ENCODE data around the gene PPCDC.
A peak's percentile ranks its signal among the peaks of the same experiment; 100 is the strongest.

The PPCDC gene

DNA sequence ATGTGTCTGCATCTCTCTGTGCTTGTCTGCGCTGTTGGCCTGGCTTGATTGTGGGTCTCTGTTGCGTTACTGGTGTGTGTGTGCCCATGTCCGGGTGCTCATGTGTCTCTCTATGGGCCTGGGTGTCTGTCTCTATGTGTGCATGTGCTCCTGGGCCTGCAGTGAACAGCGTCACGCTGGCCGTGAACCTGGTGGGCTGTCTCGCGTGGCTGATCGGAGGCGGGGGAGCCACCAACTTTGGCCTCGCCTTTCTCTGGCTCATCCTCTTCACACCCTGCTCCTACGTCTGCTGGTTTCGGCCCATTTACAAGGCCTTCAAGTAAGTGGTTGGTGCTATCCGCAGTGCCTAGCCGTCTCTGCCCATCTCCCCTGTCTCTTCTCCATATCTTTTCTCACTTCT lies 7.0 kb upstream of the PPCDC start:
- DNase-seq, result no peak

DNA sequence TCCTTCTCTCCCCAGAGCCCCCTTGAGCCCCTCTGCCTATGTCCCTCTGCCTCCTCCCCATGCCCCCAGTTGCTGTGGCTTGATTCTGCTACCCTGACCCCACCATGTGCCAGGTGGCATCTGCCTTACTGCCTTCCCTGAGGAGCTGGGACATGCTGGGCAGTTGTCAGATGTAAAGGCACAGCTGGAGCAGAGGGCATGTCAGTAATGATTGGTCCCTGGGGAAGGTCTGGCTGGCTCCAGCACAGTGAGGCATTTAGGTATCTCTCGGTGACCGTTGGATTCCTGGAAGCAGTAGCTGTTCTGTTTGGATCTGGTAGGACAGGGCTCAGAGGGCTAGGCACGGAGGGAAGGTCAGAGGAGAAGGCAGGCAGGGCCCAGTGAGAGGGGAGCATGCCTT lies 3.5 kb upstream of the PPCDC start:
- DNase-seq, result no peak

DNA sequence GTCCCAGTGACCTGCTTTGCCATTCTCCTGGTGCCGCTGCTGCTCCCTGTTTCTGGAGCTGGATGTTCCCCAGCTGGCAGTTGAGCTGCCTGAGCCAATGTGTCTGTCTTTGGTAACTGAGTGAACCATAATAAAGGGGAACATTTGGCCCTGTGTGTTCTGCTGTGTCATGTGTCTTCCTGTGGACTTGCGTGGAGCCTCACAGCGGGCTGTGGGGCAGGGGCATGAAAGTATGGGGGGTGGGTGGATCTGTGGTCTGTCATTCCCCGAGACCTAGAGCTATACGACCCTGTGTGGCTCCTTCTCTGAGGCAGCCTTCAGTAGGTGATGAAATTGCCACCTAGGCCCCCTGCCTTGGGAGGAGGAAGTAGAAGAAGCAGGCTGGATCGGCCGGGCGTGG lies 2.0 kb upstream of the PPCDC start:
- DNase-seq, result no peak

DNA sequence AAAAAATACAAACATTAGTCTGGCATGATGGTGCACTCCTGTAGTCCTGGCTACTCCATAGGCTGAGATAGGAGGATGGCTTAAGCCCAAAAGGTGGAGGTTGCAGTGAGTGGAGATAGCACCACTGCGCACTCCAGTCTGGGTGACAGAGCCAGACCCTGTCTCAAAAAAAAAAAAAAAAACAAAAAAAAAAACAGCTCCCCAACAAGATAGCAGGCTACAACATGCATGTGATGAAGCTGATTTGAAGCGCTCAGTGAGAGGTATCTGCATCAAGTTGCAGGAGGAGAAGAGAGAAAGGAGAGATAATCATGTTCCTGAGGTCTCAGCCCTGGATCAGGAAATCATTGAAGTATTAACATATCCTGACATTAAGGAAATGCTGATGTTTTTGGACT lies 608 bp upstream of the PPCDC start:
- no peak for DNase-seq

DNA sequence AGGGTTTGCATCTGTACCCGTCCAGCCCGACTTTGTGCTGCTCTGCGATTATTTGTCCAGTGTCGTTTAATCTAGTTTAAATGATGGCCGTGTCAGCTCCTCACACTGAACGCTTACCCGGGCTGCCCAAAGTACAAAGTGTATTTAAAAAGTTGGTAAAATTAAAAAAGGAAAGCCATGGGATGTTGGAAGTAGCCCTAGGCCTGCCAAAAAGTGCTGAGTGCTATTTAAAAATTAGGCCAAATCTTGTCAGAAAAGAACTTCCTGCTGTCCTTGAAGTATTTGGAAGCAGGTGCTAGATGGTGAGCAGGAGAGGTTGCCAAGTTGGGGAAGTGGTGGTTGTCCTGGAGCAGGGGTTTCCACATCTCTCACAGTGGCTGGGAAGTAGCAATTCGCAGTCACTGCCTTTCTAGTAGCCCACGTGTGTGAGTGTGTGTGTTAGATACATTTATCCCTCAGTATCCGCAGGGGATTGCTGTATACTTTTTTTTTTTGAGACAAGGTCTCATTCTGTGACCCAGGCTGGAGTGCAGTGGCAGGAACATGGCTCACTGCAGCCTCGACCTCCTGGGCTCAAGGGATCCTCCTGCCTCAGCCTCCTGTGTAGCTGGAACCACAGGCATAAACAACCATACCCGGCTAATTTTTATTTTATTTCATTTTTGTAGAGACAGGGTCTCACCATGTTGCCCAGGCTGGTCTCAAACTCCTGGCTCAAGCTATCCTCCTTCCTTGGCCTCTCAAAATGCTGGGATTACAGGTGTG lies 664 bp downstream of the PPCDC start:
- no peak for DNase-seq

DNA sequence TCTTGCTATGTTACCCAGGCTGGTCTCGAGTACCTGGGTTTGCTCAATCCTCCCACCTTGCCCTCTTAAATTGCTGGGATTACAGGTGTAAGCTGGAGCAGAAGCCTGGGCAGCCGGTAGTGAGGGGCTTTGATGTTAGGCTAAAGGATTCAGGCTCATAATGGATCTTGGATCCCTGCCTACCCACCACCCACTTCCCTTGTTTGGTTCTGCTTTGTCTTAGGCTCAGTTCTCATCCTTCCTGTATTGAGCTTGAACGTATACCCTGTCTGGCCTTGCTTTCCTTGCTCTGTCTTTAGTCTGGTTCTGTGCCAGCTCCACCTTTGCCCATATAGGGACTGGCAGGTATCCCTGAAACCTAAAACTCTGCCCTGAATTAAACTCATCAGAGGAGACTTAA lies 1.7 kb downstream of the PPCDC start:
- no peak for DNase-seq

DNA sequence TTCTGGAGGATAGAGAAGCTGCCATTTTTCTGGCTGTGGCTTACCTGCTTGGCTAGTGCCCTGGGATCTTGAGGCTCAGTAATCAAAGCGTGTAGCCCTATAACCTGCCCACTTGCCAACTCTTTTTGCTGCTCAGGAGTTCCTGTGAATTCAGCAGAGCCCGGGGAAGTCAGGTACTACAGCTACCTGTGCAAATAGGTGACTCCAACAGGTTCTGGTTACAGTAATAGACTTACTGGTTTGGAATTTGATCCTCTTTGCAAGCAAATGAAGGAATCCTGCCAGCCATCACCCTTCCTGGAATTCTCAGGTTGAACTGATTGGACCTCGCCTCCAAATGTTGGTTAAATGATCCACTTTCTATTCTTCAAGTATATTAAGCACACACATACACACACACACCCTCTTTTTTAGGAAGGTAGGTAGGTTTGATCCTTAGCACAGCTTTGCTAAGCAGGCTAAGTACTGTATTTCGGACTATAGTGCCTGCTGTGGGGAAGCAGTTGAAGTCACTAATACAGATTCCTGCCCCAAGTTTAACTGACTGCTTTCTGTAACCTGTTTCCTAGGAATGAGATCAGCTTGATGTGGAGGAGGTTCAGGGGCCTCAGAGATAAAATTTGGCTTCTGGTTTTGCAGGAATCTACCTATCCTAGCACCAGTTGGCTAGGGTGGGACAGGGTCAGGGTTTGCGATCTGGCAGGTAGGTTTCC lies 2.3 kb downstream of the PPCDC start:
- DNase-seq, result no peak

DNA sequence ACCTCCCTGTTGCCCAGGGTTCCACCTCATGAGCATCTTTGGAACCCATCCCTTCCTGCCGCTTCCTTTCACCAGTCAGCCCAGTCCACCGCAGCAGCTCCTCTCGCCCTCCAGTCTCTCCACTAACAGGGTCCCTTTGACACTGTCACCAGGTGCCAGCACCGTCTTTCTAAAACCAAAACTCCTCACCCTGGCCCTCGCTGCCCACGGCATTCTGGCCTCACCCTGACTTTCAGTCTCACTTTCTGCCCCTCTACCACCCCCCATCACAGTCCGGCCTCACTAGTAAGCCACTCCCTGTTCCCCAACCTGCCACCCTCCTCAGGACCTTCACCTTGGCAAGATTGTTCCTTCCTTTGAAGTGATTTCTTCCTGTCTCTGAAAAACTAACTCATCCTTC lies 4.2 kb downstream of the PPCDC start:
- DNase-seq, result no peak

DNA sequence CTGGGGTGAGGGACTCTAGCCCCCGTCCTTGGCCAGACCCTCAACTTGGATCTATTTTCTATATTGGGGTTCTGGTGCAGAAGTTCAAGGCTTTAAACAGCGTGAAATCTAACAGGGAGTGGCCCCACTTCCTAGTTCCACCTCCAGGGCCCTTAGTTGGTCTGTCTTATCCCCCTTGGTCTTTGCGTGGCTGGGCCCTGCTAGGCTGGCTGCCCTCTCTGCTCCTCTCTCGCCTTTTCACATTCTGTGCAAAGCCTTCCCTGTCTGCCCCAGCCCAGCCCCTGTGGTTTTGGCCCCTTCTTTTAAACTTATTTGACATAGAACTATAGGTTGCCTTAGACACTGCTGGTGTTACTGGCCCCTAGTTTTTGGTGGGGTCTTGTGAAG lies 5.6 kb downstream of the PPCDC start:
- DNase-seq, result no peak

DNA sequence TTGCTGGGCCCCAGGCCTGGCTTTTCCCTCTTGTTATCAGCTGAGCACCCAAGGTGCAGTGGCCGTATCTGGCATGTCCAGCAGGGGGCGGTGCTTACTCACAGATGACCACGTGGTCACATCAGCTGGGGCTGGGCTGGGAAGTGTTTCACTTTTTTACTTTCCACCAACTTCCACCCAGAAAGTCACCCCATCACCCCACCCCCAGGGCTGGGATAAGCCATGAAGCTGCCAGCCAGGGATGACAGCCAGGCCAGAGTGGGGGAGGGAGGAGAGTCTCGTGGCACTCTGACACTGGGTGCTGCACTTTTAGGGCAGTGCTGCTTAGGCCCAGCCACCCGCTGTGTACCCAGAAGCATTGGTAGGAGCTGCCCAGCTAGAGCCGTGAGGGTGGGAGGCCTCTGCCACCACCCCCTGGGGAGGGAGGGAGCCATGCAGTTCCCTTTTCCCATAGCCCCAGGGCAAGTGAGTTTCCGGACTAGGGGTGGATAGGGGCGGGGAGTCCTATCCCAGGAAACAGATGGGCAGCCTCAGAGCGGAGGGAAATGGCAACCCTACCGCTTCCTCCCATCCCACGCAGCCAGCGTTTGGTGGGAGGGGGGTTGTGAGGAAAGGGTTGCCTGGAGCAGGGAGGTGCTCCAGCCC lies 6.1 kb downstream of the PPCDC start:
- DNase-seq, result peak; percentile 86

DNA sequence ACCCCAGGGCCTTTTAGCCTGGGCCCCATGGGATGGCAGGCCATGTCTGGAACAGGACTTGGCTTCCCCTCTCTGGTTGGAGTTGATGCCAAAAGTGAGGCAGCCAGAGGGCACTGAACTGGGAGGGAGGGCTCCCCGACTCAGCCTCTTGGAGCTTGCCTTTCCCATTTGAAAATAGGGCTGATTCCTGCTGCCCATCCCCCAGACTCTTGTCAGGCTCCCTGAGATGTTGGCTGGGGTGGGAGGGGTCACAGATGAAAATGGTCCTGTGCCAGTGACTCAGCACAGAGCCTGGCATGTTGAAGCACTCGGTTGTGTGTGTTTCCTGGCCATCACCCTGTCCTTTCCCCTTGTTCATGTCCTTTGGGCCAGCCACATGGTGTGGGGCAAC lies 6.6 kb downstream of the PPCDC start:
- DNase-seq, result peak in 1 of 2 donors; percentile 35

DNA sequence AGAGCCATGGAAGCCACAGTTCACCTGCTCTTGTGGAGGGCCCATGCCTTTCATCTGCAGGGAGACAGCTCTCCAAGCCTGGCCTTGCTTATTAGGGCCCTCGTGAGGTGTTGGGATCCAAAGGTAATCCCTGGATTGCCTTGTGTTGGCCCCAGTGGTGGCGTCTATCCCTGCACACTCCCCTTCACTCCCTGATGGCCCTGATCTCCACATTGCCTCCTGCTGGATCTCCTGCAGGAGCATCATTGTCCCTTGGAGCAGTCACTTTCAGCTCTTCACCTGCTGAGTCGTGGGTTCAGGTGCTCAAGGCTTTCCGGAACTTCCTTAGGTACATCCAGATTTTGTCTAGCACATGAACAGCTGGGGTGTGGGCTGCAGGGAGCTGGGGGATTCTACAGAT lies 7.0 kb downstream of the PPCDC start:
- DNase-seq, result no peak

DNA sequence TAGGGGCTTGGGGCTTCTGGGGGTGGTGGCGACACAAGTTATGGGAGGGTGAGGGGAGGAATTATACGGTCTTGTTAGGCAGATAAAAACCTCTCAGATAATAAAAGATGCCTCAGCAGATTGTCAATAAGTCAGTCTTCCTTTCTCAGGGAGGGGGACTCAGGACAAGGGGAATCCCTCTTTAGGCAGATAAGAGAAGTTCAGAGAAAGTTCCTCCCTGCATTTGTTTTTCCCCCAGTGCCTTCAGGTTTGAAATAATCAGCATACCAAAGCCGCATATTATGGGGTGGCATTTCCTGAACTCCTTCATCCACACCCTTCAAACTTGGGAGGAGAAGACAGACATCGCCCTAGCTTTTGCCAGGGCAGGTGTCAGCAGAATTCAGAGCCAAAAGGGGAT lies 8.5 kb downstream of the PPCDC start:
- no peak for DNase-seq

DNA sequence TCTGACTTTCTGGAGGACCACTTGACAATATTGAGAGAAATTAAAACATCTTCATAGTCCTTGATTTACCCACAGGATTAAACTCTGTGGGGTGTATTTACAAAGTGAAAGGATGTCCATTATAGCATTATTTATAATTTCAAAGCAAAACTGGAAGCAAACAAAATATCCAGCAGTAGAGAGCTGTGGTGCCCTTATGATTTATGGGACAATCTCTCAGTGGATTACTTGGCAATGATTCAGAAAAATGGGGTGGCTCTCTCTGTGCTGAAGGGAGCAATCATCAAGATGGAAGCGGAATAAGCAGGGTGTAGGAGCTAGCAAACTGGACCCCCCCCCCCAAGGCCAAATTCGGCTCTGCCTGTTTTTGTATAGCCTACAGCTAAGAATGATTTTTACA lies 9.0 kb downstream of the PPCDC start:
- DNase-seq, result no peak

DNA sequence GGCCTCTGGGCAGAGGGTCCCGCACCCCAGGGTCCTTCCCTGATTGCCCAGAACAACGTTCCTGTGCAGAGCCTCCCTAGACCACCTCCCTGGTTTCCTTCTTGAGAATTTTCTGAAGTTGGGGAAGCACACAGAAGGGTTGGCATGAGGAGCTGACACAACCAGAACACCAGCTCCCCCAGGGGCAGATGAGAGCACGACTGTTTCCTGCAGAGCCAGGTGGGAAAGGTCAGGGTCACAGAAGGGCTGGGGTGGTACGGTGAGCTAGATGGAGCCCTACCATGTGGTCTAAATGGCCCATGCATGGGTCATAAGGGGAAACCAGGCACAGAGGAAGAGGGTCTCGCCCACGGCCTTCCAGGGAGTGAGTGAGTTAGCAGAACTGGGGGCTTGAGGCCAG lies 10.4 kb downstream of the PPCDC start:
- no peak for DNase-seq

DNA sequence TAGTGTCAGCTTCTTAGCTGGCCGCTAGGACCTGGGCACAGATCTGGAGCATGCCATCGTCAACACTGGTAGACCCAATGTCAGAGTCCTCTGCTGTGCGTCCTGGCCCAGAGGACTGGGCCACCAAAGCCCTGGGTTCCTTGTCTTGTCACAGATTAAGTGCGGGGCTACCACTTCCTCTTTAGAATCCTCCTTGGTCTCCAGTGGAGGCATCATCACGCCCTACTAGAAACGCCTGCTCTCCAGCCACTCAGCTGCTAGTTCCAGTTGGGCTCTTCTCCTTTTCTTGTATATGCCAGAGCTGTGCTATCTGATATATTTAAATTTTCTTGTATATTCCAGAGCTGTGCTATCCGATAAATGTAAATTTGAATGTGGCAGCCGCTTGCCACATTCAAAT lies 11.2 kb downstream of the PPCDC start:
- DNase-seq, result peak in 1 of 2 donors; percentile 57

DNA sequence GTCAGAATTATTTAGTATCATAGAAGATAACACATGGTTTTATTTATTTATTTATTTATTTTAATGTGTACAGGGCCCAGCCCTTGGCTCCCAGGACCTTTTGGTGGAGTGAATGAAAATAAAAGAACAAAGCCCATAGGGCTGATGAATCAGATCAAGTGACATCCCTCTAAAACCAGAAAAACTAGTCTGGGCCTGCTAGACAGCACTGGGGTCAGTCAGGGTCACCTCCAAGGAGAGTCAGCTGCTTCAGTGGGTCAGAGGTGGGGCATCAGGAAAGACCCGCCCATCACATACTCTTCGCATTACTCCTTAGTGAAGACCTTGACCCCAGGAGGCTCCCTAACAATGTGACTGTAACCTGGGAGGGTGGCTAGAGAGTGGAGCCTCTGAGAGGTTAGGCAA lies 12.8 kb downstream of the PPCDC start:
- DNase-seq, result no peak

DNA sequence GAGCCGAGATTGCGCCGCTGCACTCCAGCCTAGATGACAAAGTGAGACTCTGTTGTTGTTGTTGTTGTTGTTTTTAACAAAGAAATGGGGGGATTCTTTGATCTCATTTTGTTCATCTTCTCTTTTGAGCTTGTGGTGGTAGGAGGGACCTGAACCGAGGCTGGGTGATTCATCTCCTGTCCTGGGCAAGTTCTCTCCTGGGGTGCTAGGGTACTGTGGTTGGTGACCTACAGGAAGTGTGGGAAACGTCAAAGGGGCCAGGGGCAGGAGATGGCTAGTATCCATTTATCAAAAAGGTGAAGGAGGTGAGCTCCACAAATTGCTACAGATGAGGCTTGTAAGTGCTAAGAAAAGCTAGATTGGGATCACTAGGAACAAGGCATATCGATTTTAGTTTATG lies 14.3 kb downstream of the PPCDC start:
- DNase-seq, result peak in 1 of 2 donors; percentile 44

DNA sequence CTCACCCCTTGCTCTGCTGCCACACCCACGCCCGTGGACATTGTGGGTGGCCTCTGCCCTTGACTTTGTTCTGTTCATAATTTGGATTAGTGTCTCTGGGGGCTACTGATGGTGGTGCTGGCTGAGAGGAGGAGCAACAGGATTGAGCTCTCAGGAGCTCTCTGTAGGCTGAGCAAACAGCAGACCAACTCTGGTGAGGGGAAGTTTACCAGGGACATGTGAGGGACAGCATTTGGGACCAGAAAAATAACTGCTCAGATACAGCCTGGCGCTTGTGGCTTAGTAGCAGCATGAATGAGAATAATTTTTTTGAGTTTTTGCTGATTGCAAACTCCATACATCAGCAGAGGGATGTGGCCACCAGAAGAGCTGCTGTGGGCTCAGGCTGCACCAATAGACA lies 14.8 kb downstream of the PPCDC start:
- no peak for DNase-seq

DNA sequence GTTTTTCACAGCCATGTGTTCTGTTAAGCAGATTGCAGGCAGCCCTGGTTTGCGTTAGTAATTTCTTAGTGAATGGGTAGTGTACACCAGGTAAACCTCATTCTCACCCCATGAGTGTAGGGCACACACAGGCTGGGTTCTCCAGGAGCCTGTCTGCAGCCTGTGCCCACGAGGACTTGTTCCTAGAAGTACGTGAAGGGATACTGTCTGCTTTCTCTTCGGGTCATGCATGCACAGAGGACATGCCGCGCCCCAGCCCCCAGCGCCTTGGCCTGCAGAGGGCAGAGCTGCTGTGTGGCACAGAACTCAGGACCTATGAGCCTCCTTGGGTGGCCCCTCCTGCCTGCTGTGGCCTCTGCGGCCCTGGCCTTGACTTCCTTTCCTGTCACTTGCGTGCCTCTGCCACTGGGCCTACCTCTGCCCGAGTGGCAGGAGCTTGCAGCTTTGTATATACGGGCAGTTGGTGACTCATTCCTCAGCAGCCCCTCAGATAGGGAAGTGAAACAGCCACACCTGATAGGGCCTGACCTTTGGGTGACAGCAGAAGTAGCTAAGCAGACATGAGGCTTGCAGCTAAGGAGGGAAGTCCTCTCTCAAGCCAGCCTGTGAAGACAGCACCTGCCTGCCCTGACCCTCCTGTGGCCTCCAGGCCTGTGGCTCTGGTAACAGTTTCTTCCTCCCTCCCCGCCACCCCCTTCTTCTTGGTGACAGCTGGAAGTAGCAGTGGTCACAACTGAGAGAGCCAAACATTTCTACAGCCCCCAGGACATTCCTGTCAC lies 19.5 kb downstream of the PPCDC start:
- DNase-seq, result peak; percentile 61 to 93

DNA sequence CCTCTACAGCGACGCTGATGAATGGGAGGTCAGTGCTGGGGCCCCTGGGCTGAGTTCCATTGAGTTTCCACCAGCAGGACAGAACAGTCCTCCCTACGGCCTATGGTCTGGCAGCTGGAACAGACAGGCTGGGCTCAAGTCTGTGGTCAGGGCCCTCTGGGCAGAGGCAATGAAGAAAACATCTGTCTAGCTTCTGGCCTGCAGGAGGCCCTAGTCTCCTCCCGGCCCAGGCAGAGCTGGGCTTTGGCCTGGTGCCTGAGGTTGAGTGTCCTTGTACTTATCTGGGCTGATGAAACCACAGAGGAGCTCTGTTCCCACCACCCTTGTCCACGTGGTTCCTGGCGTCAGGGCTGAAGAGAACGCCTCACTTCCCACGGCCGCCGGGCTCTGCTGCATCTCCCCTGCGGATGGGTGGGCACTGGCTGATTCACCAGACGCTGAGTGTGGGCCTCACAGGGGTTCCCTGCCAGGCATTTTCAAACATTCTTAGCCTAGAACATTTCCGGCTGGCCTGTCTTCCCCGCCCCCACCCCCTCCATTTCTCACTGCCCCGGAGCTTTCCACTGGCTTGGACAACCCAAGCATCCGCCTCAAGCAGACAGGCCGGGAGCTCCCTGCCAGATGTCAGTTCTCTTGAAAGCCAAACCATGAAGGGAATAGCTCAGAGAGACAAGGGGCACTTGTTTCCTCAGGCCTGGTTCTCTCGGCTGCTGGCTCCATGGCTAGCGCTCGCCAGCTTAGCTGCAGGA lies 20.3 kb downstream of the PPCDC start:
- peak; percentile 29 to 86 for DNase-seq

DNA sequence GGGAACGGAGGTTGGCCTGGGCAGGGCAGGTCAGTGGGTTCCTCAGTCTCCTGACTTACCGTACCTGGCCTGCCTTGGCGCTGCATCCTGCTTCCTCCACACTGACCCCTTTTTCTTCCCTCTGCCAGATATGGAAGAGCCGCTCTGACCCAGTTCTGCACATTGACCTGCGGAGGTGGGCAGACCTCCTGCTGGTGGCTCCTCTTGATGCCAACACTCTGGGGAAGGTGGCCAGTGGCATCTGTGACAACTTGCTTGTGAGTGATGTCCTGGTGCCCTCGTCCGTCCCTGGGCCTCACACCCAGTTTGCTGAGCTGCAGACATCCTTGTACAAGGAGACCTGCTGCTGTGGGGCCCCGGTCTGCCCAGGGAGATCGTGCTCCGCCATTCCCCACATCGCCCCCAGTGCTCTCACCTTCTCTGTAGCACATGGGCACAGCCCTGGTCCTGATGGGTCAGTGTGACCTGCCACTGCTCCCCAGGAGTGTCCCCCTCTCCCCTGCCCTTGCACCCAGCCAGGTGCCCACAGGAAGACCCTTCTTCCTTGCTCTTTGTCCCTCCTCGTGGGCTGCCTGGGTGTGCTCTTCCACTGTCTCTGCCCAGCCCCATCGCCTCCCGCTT lies 21.0 kb downstream of the PPCDC start:
- DNase-seq, result no peak
